GM19025 (cell line): ENCODE results near the gene PDE10A.
"Not testable (repeated sequence)": the region's sequence is repeated elsewhere in the genome, so short reads cannot be mapped to it uniquely, and the experiment has no call there.

Experiments
- ATAC-seq: cut with Tn5 transposase; IDR thresholded peaks from one replicate; pipeline ENCODE4 v1.9.1; 2021; ENCODE audit warnings: mild to moderate bottlenecking, low read depth, moderate library complexity; ENCODE audit not compliant: unreplicated experiment

Gene PDE10A

DNA sequence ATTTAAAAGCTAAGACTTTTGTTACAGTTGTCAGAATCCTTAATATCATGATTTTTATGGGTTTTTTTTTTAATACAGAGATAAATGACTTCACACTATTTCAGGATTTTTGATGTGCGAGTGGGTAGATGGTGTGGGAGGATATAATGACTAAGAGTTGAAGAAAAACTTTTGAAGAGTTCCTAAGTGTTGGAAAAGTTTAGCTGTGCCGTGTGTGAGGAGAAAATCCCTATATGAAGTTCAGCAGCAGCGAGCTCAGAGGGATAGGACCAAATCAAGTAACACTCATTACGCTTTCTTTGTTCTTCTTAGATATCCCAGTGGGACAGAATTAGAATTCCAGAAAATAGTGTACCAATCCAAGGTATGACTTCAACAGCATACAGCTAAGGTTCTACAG is 34.1 kb downstream of the PDE10A start:
- no peak for ATAC-seq

GRCh38 chr6:165627366-165627765 is 35.7 kb downstream of the PDE10A start:
- ATAC-seq, result no peak

DNA sequence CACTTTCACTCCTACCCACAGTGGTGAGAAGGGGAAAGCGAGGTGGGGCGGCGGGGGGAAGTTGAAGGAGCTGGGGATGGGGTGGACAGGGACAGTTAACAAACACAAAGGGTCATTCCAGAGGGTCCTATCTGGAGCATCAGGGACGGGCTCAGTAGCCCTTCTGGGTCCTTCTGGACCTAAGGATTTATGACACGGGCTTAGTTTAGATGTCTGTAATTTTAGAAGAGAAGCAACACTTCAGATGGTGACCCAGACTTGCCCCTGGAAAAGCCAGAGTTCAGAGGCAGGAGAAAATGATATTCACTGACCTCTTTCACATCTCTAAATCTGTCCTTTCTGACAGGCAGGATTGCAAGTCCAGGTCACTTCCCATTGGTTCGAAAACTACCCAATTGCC is 36.3 kb downstream of the PDE10A start:
- ATAC-seq, result no peak

DNA sequence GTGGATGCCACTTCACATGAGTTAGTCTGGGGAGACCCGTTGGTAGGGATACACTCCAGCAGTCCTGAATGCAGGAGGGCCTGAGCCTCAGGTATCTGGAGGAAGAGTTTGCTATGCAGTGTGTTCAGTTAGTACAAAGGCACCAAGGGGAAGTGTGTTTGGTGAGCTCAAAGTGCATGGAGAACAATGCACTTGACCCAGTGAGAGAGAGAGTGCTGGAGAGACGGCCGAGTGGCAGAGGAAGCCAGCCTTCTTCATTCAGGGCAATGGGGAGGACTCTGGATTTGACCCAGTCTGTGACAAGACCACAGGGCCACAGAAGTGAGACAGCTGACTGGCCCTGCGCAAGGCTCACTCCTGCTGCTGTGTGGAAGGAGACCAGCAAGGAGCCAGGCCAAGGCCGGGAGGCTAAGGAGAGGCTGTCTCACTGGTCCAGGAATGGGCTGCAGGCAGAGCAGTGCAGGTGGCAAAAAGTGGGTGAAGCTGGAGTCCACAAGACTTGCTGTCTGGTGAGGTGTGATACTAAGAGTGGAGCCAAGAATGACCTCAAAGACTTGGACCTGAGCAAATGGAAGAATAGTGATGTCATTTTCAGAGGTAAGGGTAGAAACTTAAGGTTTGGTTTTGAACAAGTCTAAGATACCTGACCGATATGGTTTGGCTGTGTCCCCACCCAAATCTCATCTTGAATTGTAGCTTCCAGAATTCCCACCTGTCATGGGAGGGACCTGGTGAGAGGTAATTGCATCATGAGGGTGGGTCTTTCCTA is 38.0 kb downstream of the PDE10A start:
- no peak for ATAC-seq

DNA sequence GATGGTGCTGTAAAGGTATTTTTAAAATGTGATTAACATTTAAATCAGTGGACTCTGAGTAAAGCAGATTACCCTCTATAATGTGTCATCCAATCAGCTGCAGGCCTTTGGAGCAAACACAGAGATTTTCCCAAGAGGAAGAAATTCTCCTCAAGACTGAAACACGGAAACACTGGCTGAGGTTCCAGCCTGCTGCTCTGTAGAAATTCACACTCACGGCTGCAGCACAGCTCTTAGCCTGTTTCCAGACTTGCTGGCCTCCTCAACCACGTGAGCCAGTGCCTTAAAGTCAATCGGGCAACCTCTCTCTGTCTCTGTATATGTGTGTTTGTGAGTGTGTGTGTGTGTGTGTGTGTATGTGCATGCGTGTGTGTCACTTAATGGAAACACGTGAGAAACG is 41.1 kb downstream of the PDE10A start:
- no peak for ATAC-seq

DNA sequence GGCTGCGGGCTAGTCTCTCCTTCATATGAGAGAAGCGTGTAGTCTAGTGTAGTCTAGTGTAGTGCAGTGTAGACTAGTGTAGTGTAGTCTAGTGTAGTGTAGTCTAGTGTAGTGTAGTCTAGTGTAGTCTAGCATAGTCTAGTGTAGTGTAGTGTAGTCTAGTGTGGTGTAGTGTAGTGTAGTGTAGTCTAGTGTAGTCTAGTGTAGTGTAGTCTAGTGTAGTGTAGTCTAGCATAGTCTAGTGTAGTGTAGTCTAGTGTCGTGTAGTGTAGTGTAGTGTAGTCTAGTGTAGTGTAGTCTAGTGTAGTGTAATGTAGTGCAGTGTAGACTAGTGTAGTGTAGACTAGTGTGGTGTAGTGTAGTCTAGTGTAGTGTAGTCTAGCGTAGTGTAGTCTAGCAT is 44.1 kb downstream of the PDE10A start:
- not testable (repeated sequence) for ATAC-seq

- ATAC-seq, result no peak
These were observed 44.8 kb downstream of the PDE10A start for GRCh38 chr6:165618241-165618640.

DNA sequence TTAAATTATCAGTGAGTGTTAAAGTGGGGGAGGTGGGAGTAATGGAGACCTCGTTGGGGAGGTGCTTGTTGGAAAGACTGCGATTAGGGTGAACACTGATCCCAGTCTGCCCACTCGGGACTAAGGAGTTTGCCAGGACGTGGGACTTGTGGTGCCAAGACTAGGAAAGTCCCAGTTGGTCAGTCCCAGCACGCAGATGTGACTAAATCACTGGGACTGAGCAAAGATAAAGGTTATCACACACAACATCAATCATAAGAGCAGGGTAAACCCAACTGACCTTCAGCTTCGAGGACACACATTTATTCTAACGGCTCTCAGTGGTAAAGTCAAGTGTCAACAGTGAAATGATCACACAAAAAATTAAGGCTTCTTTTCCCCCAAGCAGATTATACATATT is 45.5 kb downstream of the PDE10A start:
- ATAC-seq, result no peak

GRCh38 chr6:165616116-165616515 is 46.9 kb downstream of the PDE10A start:
- ATAC-seq, result no peak

- no peak for ATAC-seq
These were observed 47.4 kb downstream of the PDE10A start for GRCh38 chr6:165615636-165616035.

DNA sequence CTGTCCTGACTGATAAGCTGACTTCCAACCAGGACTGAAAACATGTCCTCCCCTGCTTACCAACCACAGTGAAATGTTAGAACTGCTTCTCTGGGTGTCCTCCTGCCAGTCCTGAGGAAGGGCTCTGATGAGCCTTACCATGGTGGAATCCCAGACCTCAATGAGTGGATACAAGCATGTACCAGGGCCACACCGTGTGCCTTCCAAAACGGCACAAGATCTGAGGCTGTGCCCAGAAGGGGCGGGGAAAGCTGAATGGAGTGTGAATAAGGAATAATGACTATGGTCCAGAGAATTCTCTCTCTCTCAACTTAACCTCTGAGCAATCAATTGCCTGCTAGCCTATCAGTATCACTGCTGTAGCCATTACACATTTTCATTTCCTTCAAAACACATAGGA is 51.7 kb downstream of the PDE10A start:
- ATAC-seq, result no peak

GRCh38 chr6:165608577-165608976 is 54.5 kb downstream of the PDE10A start:
- not testable (repeated sequence) for ATAC-seq

DNA sequence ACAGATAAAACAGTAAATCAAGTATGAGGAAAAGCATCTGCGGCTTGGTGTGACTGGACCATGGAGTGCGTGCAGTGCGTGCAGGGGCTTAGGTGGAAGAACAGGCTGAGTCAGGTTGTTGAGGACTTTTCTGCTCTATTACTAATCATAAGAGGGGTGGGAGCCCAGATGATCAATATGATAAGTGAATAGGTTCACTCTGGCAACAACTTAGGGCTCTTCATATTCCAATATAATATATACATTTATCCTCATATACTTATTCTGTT is 56.4 kb downstream of the PDE10A start:
- no peak for ATAC-seq

- no peak for ATAC-seq
These were observed 56.9 kb downstream of the PDE10A start for GRCh38 chr6:165605901-165606739.

- no peak for ATAC-seq
These were observed 57.7 kb downstream of the PDE10A start for GRCh38 chr6:165605182-165605875.

DNA sequence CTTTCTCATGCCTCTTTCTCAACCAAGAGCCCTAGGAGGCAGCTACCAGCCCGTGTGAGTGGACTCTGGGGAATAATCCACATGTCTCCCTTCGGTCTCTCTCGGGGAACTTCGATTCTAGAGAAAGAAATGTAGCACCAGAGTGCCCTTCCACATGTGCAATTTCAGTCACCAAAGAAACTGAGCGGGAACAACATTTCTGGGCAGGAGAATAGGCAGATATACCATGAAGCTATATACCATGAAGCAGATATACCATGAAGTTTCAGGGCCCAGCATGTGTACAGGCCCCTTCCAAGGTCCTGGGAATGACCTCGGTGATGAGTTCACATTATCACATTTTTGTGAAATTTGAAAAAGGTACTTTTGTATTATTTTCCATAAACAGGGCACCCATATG is 60.8 kb downstream of the PDE10A start:
- no peak for ATAC-seq

DNA sequence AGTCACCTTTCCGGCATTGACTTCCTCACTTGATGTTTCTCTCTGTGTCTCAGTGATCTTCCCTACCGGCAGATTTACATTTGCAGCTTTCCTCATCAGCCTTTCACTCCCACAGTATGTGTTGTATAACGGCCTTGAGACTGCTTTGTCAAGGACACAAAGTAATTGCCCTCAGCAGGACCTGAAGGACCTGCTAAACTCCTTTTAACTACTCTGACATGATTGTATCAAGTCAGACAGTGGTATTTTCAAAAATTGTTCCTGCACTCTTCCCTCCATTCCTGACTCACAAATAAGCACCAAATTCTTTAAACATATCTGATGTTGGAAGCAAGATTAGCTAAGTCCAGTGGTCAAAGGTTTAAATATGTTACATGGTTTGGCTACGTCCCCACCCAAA is 62.4 kb downstream of the PDE10A start:
- no peak for ATAC-seq

DNA sequence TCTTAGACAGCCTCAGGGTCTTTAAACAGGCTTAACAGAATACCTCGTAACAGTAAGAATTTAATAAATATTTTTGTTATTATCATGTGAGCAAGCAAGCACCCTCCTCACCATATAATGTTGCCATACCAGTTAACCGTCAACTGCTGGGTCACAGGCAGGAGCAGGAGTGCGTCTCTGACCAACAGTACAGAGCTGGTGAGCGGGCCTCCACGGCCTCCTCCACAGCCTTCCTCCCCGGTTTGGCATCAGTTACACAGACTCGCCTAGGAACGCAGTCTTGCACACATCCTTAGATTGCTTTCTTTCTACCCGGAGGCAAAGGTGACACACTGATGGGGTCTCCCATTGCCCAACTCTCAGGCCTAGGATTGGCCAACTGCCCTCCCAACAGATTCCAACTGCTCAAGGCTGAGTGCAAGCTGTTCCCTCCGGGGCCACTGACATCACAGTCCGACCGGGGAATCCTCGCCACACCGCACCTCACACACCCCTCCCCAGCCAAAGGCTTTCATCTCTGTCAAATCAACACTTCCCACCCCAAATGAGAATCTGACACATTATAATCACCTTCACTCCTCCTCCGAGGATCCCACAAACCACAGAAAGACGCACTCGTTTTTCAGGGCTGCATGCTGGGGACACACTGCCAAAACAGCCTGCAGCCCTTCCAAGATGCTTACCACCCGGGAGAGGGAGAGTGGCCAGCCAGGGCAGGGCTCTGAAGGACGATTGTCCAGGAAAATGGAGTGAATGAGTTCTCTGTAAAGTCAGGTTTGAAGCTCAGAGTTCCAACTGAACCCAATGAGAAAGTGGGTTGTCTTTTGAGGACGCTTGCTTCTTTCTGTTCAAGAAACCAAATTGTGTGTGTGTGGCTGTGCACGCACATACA is 63.2 kb downstream of the PDE10A start:
- ATAC-seq, result no peak

DNA sequence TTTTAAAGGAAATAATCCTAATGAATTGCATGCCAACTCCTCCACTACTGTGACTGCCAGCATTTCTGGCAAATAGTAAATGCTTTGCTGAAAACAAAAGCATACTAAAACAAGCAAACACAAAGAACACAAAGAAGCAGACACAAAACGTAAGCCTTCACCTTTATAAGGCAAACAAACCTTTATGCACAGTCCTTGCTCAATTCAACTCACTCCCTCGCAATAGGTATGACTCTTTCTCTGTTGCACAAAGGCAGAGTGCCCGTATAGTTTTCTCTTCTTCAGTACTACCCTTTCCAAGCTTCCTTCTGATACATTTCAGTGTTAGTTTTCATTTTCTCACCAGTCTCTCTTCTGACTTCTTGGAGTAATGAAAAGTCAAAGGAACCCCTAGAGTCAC is 63.9 kb downstream of the PDE10A start:
- ATAC-seq, result no peak

DNA sequence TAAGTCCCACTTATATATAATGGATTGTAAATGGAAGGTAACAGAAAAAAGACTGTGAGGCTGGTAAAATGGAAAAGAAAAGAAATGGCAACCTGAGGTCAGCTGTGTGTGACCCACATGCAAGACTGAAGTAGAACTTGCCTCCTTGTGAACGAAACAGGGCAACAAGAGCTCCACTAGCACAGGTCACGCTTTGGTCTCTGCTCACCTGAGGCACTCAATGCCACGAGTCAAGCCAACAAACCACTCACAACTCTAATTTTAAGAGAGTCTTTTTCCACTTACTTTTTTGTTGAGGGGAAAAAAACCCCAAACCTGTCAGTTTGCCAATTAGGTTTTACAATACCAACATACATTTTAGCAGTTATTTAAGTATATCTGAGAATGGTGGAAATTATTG is 65.2 kb downstream of the PDE10A start:
- no peak for ATAC-seq
